Medulla oblongata (tissue), 1 donor: ENCODE measurements around the gene DPP4.
"Not testable (repeated sequence)": the region's sequence is repeated elsewhere in the genome, so short reads cannot be mapped to it uniquely, and the experiment has no call there.

Experiments used
- DNase-seq: peaks from one replicate; pipeline ENCODE4 v3.0.0-alpha.2; 2015; ENCODE audit errors: extremely low spot score

The DPP4 gene

DNA sequence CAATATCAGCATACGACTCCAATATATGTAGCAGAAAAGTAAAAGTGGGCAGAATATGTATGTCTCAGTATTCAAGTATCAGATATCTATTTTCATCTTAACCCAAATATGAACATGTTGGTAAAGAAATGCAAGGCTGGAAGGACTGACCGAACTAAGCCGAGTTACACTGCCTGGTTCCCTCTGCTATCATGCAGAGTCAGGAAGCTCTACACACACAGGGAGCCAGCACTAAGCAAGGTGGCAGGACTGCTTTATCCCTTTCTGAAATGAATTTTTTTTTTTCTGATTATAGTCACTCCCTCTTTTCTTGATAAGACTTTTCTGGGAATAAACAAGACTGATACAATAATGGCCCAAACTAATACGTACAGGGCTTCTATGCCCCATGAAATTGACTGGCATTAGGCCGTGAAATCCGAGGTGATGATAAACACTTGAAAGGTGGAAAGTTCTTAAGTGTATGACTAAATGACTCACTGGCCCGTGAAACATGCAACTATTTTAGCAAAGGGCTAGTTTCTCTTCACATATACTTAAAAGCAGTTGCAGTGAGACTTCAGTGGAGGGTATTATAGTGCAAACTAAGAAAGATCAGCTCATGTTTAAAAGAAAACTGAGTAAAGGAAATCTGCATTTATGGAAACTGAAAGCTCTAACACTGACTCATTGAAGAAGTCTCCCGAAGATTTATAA lies 14.9 kb downstream of the DPP4 start:
- no peak for DNase-seq

- no peak for DNase-seq
These were observed 16.6 kb downstream of the DPP4 start for GRCh38 chr2:162057426-162057825.

GRCh38 chr2:162056796-162057399 lies 17.1 kb downstream of the DPP4 start:
- no peak for DNase-seq

GRCh38 chr2:162053808-162054155 lies 20.2 kb downstream of the DPP4 start:
- no peak for DNase-seq

DNA sequence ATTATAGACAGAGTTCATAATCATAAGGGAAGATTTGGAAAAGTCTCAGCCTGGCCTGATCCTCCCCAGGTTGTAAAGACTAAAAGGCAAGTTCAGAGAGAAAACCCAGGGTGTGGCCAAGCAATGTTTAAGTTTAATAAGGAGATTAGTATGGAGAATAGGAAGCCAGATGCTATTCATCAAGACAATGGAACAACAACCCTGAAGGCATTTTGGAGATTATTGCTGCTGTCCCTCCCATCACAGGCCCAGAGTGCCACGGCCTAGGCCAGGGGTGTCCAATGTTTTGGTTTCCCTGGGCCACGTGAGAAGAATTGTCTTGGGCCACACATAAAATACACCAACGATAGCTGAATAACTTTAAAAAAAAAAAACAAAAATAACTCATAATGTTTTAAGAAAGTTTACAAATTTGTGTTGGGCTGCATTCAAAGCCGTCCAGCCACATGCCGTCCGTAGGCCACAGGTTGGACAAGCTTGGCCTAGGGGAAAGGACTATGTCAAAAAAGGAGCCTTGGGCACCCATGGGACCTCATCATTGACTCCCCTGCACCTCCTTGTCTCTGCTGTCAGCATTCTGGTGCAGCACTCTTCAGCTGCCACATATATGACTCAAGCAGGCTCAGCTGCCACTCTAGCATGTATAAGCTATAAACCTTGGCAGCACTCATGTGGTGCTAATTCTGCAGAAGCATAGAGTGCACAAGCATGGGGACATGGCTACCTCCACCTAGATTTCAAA lies 20.8 kb downstream of the DPP4 start:
- DNase-seq = no peak

DNA sequence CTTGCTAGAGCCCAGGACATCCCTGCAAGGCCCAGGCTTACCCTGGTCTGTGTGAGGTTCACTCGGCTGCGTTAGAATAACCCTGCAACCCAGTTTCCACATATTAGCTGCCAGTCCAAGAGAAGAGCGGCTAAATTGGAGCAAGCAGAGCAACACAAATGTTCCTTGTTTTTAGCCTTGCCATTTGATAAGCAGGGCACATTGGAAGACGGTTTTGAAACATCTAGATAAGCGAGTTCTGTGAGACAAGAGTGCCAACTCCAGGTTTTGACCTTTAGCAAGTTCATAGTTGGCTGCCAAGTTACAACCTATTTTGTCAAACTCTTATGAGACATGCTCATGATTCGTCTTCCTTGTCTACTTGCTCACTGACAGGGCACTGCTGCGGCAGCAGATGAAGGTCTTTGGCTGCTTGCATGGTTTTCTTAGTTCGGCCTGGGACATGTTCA lies 23.5 kb downstream of the DPP4 start:
- no peak for DNase-seq

- not testable (repeated sequence) for DNase-seq
These were observed 24.9 kb downstream of the DPP4 start for GRCh38 chr2:162049089-162049488.

GRCh38 chr2:162044586-162044985 lies 29.4 kb downstream of the DPP4 start:
- no peak for DNase-seq

DNA sequence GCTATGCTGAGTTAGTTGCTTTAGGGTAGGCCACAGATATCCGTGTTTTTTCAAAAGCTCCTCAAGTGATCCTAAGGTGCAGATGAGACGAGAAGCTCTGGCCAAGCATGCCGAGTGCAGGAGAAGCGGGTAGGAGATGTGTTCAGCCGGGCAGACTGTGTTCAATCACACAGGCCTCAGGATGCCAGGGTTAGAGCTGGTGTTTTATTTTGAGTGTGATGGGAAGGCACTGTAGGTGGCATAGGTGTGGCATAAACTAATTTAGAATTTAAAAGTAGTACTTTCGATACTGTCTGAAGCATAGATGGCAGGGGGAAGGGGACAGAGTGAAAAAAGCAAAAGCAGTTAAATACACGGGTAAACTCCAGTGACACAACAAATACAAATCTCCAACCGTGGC lies 30.9 kb downstream of the DPP4 start:
- no peak for DNase-seq

GRCh38 chr2:162041485-162041884 lies 32.5 kb downstream of the DPP4 start:
- no peak for DNase-seq

DNA sequence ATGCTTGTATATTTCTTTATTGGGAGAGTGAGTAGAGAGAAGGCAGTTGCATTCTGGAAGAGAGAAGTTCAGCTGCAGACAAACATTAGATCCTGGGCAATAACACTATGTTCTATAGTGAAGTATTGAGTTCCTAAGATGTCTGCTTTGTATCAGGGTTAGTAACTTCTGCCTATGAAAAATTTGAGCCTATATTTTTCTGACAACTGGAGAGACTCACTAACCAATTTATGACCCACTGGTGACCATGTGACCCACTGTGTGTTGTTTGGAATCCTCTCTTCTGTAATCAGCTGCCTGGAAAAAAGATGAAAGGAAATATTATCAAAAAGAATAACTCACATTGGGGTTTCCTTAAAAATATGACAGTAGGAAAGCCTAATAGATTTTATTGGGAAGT lies 35.3 kb downstream of the DPP4 start:
- DNase-seq = no peak

GRCh38 chr2:162037886-162038285 lies 36.1 kb downstream of the DPP4 start:
- DNase-seq = no peak

- no peak for DNase-seq
These were observed 36.8 kb downstream of the DPP4 start for GRCh38 chr2:162037028-162037795.

GRCh38 chr2:162035981-162036380 lies 38.0 kb downstream of the DPP4 start:
- no peak for DNase-seq

GRCh38 chr2:162030363-162031190 lies 43.4 kb downstream of the DPP4 start:
- no peak for DNase-seq

DNA sequence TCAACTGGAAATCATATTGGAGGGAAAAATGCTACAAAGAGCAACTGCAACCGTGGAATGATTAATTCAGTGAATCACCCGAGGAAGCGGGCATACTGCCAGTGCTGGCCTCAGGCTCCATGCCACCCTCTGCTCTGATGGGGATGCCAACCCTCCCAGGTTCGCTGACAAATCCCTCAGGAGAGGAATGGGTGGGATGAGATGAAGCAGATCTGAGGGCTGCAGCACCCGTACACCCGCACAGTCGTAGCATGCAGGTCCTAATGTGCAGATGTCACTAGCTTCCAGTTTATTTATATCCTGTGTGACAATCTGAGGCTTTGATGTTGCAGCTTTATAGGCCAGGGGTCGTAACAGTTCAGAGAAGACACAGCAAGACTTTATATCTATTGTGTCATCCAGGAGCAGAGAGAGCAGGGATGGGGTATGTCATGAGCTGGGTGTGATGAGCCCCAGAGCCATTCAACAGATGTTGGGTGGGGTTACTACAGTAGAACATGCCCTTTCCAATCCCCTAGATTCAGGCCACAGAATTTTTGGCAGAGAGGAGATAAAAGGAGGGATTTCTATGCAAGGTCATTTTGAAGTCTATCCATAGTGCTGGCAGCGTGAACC lies 44.6 kb downstream of the DPP4 start:
- no peak for DNase-seq

DNA sequence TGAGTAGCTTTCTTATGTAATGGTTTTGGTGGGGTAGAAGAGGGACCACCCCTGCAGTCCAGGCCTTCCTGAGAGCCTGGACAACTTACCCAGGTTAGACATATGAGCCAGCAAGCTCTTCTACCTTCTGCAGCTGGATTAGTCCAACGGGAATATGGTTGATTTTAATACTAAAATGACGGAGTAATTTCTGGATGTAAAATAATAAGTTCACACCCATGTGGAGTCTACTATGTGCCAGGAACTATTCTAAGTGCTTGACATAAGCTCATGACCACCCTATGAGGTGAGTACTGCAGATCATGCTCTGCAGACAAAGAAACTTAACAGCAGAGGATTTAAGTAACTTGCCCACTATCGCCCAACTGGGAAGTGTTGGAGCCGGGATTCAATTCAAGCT lies 45.5 kb downstream of the DPP4 start:
- DNase-seq = no peak

DNA sequence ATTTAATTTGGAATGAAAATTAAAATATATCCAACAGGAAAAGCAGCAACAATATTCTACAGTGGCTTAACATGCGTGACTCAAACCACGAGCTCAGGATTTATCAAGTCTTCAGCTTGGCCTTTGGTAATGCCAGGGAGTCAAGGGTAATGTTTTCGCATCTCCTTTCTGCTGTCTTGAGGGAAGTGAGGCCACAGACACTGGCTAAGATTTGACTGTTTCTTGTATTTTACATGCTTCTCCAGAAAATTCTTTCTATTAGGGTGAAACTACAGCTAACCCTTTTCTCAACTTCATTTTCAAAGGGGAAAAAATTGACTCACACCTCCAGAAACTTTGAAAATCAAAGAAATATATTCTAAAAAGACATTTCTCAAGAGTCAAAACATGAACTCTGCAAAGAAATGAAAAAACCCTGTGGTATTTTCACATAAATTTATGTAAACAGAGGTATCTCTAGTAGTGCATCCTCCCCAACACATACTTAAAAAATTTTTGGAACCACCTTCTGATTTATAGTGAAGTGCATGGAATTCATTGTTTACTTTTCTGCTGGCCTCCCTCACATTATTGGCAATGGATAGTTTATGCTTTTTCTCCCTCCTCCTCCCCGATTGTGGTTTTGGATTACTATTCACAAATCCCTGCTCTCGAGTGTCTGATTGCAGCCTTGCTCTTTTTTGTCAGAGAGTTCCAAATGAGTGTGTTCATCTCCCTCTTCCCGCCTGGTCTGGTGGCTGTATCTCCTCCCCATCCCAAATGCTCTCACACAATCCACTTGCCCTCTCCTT lies 48.7 kb downstream of the DPP4 start:
- DNase-seq = no peak

DNA sequence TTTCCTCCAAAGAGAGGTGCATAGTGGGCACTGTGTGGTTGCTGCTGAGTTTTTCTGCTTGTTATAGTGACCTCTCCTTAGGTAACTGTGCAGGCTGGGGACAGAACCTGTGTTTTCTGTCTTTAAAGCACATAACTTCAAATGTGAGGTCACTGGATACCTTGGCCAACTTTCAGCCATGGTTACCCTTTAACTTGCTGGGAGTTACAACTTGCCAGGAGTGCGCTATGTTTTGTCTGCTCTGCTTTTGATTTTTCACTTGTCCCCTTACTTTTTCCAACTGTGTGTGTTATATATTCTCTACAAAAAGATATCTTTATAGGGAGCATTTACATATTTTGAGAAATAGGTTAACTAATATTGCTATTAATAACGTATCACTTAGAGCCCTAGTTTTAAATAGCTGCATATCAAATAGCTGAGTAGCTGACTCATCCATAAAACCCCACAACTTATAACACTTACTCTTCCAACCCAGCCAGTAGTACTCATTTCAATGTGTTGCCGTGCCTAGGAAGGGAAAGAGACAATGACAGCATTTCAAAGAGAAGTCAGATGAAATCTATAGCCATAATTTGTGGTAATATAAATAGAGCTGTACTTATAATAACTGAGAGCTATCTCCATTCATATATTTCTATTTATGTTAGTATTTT lies 51.6 kb downstream of the DPP4 start:
- DNase-seq = no peak
